Type B pancreatic cell (in vitro differentiated cells): ENCODE results near the gene SLC4A1. TPM values are rescaled to one million over a fixed set of nuclear protein-coding genes. Genes with fewer than 3 reads are reported as not detected.
A peak's percentile ranks its signal among the peaks of the same experiment; 100 is the strongest.

Experiments used
- DNase-seq: peaks from one replicate; pipeline ENCODE4 v3.0.0; 2021; ENCODE audit warnings: mixed read lengths; ENCODE audit not compliant: unreplicated experiment; ENCODE audit errors: extremely low spot score
- H3K27ac Mint-ChIP-seq: 2 replicates; pipeline ENCODE4 v1.8.0; 2021; ENCODE audit warnings: mild to moderate bottlenecking, mixed read lengths
- H3K27me3 Mint-ChIP-seq: 2 replicates; pipeline ENCODE4 v1.8.0; 2021; ENCODE audit warnings: mixed read lengths
- H3K36me3 Mint-ChIP-seq: 2 replicates; pipeline ENCODE4 v1.8.0; 2021; ENCODE audit warnings: mixed read lengths
- H3K4me1 Mint-ChIP-seq: one replicate; pipeline ENCODE4 v1.8.0; 2021; ENCODE audit warnings: mixed read lengths; ENCODE audit not compliant: unreplicated experiment
- H3K4me3 Mint-ChIP-seq: 2 replicates; pipeline ENCODE4 v1.8.0; 2021; ENCODE audit warnings: mild to moderate bottlenecking, mixed read lengths
- H3K9me3 Mint-ChIP-seq: 2 replicates; pipeline ENCODE4 v1.8.0; 2021; ENCODE audit warnings: mixed read lengths
- total RNA-seq: library from RNA; stranded (reverse); gene quantifications from 2 replicates; pipeline ENCODE4 v1.2.1, GENCODE V29; 2021; ENCODE audit warnings: low replicate concordance
- TF ChIP-seq, protein P1 (sequence below): fragments of 200-600 bp; sonication (generic); conservative IDR thresholded peaks from 2 replicates; pipeline ENCODE4 v1.5.0; 2021; ENCODE audit warnings: antibody characterized with exemption, mild to moderate bottlenecking

SLC4A1 gene
- total RNA-seq, 1 donor from 2014 or later: not detected

DNA sequence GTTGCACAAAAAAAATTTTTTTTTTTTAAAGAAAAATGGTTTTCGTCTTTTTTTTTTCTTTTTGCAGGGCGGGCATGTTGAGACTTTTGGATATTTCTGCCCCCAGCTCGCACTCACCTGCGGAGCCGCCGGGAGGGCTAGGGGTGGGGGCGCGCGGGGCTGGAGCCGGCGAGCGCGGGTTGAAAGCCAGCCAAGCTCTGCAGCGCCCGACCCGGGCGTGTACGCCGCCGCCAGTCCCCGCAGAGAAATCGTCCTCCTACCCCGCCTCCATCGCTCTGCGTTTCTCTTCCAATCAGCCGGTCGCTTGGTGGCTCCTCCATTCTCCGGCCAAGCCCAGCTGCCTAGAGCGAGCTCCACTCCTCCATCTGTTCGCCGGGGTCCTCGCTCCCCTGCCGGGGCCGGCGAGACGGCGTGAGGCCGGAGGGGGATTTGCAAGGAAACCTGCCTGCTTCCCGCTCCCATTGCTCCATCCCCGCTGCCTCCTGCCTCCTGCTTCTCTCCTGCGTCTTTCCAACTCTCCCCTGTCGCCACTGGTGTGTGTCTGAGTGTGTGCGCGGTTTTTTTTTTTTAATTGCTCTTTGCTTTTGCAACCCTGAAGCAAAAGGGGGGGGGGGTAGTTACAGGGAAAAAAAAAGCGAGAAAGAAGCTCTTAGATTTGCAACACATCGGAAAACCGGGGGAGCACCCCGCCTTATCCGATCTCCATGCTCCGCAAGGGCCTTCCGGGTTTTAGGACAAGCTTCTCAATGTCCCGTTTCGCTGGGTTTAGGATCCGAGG is 46.7 kb downstream of the SLC4A1 start:
- DNase-seq: peak; percentile 88
- H3K4me3 Mint-ChIP-seq: peak overlapping the region; percentile 96
- TF ChIP-seq, protein P1, sequence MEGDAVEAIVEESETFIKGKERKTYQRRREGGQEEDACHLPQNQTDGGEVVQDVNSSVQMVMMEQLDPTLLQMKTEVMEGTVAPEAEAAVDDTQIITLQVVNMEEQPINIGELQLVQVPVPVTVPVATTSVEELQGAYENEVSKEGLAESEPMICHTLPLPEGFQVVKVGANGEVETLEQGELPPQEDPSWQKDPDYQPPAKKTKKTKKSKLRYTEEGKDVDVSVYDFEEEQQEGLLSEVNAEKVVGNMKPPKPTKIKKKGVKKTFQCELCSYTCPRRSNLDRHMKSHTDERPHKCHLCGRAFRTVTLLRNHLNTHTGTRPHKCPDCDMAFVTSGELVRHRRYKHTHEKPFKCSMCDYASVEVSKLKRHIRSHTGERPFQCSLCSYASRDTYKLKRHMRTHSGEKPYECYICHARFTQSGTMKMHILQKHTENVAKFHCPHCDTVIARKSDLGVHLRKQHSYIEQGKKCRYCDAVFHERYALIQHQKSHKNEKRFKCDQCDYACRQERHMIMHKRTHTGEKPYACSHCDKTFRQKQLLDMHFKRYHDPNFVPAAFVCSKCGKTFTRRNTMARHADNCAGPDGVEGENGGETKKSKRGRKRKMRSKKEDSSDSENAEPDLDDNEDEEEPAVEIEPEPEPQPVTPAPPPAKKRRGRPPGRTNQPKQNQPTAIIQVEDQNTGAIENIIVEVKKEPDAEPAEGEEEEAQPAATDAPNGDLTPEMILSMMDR: no peak
- H3K27me3 Mint-ChIP-seq: peaks cover 4% of the 10 kb centered on the region
- H3K4me1 Mint-ChIP-seq: peaks cover 23% of the 10 kb centered on the region
- peak overlapping the region; percentile 97 for H3K27ac Mint-ChIP-seq
- H3K9me3 Mint-ChIP-seq: no peaks in the 10 kb centered on the region
- H3K36me3 Mint-ChIP-seq: peaks cover 5% of the 10 kb centered on the region

DNA sequence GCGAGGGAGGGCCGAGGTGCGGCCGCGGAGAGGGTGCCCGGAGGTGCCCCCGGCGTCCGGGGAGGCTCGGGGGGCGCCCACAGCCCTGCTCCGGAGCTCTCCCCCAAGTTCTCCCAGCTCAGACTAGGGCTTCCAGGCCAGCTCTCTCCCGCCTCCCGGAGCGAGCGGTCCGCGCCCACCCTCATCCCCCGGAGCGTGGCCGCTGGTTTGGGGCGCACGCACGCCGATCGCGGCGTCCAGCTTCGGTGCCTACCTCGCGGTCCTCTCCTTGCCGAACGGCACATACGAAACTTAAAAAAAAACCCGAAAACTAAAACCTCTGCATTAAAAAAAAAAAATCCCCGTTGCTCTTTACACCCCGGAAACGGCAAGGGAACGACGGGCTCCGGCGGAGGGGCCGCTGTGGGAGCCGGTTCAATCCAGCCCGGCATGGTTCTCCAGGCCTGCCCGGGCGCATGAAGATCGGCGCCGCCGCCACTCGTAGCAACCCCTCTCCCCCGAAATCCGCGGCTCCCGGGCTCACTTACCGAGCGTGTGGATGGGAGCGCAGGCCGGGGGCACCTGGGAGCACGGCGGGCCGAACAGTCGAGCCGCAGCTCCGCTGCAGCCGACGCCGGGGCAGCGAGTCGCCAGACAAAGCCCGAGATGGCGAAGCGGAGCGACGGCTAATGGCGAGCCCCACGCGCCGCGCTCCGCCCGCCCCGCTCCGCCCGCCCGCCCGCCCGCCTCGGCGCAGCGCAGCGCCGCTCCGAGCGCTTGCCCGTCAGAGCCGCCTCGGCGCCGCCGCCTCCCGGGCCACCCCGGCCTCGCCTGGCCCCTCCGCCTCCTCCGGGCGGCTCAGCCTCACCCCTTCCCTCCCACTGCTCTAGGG is 47.5 kb downstream of the SLC4A1 start:
- peak overlapping the region; percentile 96 for H3K4me3 Mint-ChIP-seq
- H3K9me3 Mint-ChIP-seq: no peaks in the 10 kb centered on the region
- H3K27ac Mint-ChIP-seq: peak overlapping the region; percentile 97
- H3K27me3 Mint-ChIP-seq: peaks cover 4% of the 10 kb centered on the region
- peaks cover 23% of the 10 kb centered on the region for H3K4me1 Mint-ChIP-seq
- TF ChIP-seq, protein P1: no peak
- H3K36me3 Mint-ChIP-seq: peaks cover 5% of the 10 kb centered on the region
- DNase-seq: no peak

DNA sequence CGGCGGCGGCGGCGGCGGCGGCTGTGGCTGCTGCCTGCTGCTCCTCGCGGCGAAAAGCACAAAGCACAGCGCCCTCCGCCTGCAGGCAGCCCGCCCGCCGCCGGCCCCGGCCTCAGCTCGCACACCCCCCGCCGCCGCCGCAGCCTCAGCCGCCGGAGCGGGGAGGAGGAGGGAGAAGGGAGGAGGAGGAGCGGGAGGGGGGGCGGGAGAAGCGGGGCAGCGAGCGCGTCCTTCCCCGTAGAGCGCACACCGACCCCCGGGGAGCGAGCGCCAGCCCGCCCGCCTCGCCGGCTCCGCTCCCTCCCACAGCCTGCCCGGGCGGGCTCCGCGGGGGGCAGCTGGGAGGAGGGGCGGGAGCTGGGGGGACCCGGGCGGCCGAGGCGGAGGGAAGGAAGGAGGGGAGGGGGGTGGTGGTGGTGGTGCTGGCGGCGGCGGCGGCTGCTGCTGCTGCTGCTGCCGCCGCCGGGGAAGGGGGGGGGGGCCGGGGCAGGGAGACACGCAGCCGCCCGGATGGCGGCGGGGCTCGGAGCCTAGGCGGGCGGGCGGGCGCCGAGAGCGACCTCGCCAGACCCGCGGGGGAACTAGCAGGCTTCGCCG is 48.2 kb downstream of the SLC4A1 start, which contains the start of gene UBTF:
Gene UBTF, minus strand, starts transcription at position 60 of the 597 bp plus-strand sequence. CDS start 1,446 bp downstream, outside the sequence.
- H3K27me3 Mint-ChIP-seq: peaks cover 4% of the 10 kb centered on the region
- H3K9me3 Mint-ChIP-seq: no peaks in the 10 kb centered on the region
- peak within 1 kb of the TSS; percentile 89 for H3K27ac Mint-ChIP-seq
- DNase-seq: no peak
- TF ChIP-seq, protein P1: no peak
- peaks cover 23% of the 10 kb centered on the region for H3K4me1 Mint-ChIP-seq
- H3K36me3 Mint-ChIP-seq: peaks cover 10% of the 10 kb centered on the region
- peak within 1 kb of the TSS; percentile 92 for H3K4me3 Mint-ChIP-seq

DNA sequence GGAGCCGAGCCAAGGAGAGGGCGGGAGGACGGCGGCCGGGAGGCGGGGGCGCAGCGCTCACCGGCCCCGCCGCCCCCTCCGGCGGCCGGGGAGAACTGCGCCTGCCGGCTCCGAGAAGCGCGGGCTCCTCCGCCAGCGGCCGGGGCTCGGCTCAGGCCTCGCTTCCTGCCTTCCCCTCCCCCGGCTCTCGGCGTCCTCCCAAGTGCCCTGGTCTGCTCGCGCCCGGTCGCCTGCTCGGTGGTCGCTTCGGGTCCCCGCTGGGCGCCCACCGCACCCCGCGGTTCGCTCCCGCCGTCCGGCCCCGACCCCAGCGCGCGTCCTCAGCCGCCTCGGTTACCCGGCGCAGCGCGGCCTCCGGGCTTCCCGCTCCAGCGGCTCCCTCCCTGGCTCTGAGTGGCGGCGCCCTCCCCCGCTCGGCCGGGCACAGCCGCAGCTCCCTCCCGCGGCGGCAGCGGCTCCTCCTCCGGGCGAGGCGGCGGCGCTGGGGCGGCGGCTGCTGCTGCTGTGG is 48.8 kb downstream of the SLC4A1 start:
- TF ChIP-seq, protein P1: peak; percentile 63
- peaks cover 4% of the 10 kb centered on the region for H3K27me3 Mint-ChIP-seq
- peaks cover 23% of the 10 kb centered on the region for H3K4me1 Mint-ChIP-seq
- H3K27ac Mint-ChIP-seq: no peak overlapping the region
- no peaks in the 10 kb centered on the region for H3K9me3 Mint-ChIP-seq
- DNase-seq: peak; percentile 85
- H3K36me3 Mint-ChIP-seq: peaks cover 11% of the 10 kb centered on the region
- H3K4me3 Mint-ChIP-seq: no peak overlapping the region
